ENCODE data around the gene MCM5. TPM values are rescaled to one million over a fixed set of nuclear protein-coding genes. Genes with fewer than 3 reads are reported as not detected.

The MCM5 gene
- total RNA-seq, 1 donor from 2014 or later, result 80.9 TPM

DNA sequence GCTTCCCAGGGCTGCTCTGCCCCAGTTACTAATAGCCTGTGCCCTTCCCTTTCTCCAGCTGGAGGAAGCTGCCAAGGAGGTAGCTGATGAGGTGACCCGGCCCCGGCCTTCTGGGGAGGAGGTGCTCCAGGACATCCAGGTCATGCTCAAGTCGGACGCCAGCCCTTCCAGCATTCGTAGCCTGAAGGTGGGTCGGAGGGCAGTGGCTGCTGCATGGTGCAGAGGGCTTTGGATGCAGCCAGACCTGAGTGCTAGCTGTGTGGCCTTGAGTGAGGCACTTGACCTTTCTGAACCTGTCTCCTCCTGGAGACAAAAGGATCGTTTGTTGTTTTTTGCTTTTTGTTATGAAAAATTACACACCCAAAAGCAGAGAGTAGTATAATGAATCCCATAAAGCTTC is 3.4 kb downstream of the MCM5 start:
- no peaks in the 10 kb centered on the region for H3K9me3 Mint-ChIP-seq (ENCODE audit: unreplicated experiment)
- peaks cover 11% of the 10 kb centered on the region for H3K27me3 Mint-ChIP-seq (ENCODE audit: unreplicated experiment)
- no peak for DNase-seq (ENCODE audit: low spot score)
- peaks cover 14% of the 10 kb centered on the region for H3K36me3 Mint-ChIP-seq (ENCODE audit: low read depth, unreplicated experiment)
- H3K4me1 Mint-ChIP-seq (ENCODE audit: unreplicated experiment), result peaks cover 30% of the 10 kb centered on the region
- no peak overlapping the region for H3K27ac Mint-ChIP-seq (ENCODE audit: unreplicated experiment)
- no peak overlapping the region for H3K4me3 Mint-ChIP-seq (ENCODE audit: unreplicated experiment)
- TF ChIP-seq, protein P1, sequence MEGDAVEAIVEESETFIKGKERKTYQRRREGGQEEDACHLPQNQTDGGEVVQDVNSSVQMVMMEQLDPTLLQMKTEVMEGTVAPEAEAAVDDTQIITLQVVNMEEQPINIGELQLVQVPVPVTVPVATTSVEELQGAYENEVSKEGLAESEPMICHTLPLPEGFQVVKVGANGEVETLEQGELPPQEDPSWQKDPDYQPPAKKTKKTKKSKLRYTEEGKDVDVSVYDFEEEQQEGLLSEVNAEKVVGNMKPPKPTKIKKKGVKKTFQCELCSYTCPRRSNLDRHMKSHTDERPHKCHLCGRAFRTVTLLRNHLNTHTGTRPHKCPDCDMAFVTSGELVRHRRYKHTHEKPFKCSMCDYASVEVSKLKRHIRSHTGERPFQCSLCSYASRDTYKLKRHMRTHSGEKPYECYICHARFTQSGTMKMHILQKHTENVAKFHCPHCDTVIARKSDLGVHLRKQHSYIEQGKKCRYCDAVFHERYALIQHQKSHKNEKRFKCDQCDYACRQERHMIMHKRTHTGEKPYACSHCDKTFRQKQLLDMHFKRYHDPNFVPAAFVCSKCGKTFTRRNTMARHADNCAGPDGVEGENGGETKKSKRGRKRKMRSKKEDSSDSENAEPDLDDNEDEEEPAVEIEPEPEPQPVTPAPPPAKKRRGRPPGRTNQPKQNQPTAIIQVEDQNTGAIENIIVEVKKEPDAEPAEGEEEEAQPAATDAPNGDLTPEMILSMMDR (IDR thresholded peaks at IDR 0.05; ENCODE audit: unreplicated experiment), result no peak

- H3K27me3 Mint-ChIP-seq (ENCODE audit: unreplicated experiment), result peaks cover 12% of the 10 kb centered on the region
- DNase-seq (ENCODE audit: low spot score), result no peak
- peaks cover 14% of the 10 kb centered on the region for H3K36me3 Mint-ChIP-seq (ENCODE audit: low read depth, unreplicated experiment)
- TF ChIP-seq, protein P1 (IDR thresholded peaks at IDR 0.05; ENCODE audit: unreplicated experiment), result no peak
- no peak overlapping the region for H3K4me3 Mint-ChIP-seq (ENCODE audit: unreplicated experiment)
- peaks cover 30% of the 10 kb centered on the region for H3K4me1 Mint-ChIP-seq (ENCODE audit: unreplicated experiment)
- H3K9me3 Mint-ChIP-seq (ENCODE audit: unreplicated experiment), result no peaks in the 10 kb centered on the region
- no peak overlapping the region for H3K27ac Mint-ChIP-seq (ENCODE audit: unreplicated experiment)
These were observed 4.2 kb downstream of the MCM5 start for GRCh38 chr22:35404176-35404575.

DNA sequence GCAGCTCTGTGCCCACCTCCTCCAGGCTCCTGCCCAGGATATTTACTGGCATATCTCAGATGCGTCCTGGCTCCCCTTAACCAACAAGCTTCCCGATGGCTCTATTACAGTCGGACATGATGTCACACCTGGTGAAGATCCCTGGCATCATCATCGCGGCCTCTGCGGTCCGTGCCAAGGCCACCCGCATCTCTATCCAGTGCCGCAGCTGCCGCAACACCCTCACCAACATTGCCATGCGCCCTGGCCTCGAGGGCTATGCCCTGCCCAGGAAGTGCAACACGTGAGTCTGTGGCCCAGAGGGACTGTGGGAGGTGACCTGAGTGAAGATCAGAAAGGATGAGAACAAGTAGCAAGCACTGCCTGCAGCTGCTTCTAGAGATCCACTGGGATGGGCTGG is 6.5 kb downstream of the MCM5 start:
- H3K9me3 Mint-ChIP-seq (ENCODE audit: unreplicated experiment), result no peaks in the 10 kb centered on the region
- DNase-seq (ENCODE audit: low spot score), result no peak
- H3K4me3 Mint-ChIP-seq (ENCODE audit: unreplicated experiment), result no peak overlapping the region
- no peak overlapping the region for H3K27ac Mint-ChIP-seq (ENCODE audit: unreplicated experiment)
- H3K36me3 Mint-ChIP-seq (ENCODE audit: low read depth, unreplicated experiment), result peaks cover 29% of the 10 kb centered on the region
- H3K4me1 Mint-ChIP-seq (ENCODE audit: unreplicated experiment), result peaks cover 27% of the 10 kb centered on the region
- TF ChIP-seq, protein P1 (IDR thresholded peaks at IDR 0.05; ENCODE audit: unreplicated experiment), result no peak
- H3K27me3 Mint-ChIP-seq (ENCODE audit: unreplicated experiment), result peaks cover 6% of the 10 kb centered on the region

DNA sequence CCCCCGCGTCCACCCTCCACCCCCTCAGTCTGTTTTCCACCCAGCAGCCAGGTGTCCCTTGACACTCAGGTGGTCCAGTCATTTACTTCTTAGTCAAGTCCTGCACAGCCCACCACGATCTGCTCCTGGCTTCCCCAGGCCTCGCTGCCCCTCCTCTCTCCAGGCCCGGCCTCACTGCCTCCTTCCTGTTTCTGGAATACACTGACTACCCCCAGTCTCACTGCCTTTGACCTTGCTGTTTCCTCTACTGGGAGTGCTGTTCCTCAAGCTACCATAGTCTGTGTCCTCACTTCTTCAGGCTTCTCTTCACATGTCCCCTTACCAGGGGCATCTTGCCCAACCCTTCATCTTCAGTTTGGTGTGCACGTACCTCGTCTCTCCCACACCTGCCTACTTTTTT is 7.4 kb downstream of the MCM5 start:
- TF ChIP-seq, protein P1 (IDR thresholded peaks at IDR 0.05; ENCODE audit: unreplicated experiment), result no peak
- peaks cover 24% of the 10 kb centered on the region for H3K4me1 Mint-ChIP-seq (ENCODE audit: unreplicated experiment)
- H3K9me3 Mint-ChIP-seq (ENCODE audit: unreplicated experiment), result no peaks in the 10 kb centered on the region
- H3K27ac Mint-ChIP-seq (ENCODE audit: unreplicated experiment), result no peak overlapping the region
- H3K4me3 Mint-ChIP-seq (ENCODE audit: unreplicated experiment), result peak overlapping the region; percentile 51
- DNase-seq (ENCODE audit: low spot score), result no peak
- H3K36me3 Mint-ChIP-seq (ENCODE audit: low read depth, unreplicated experiment), result peaks cover 36% of the 10 kb centered on the region
- peaks cover 6% of the 10 kb centered on the region for H3K27me3 Mint-ChIP-seq (ENCODE audit: unreplicated experiment)

- Mint-ChIP-seq H3K36me3 (ENCODE audit: low read depth, unreplicated experiment) (peaks cover 38% of the 10 kb centered on the region), H3K27me3 (ENCODE audit: unreplicated experiment) (peaks cover 7% of the 10 kb centered on the region), H3K9me3 (ENCODE audit: unreplicated experiment) (no peaks in the 10 kb centered on the region), H3K27ac (ENCODE audit: unreplicated experiment) (peak overlapping the region; percentile 76), H3K4me3 (ENCODE audit: unreplicated experiment) (peak overlapping the region; percentile 28), H3K4me1 (ENCODE audit: unreplicated experiment) (peaks cover 20% of the 10 kb centered on the region)
- no peak for DNase-seq (ENCODE audit: low spot score)
- TF ChIP-seq, protein P1 (IDR thresholded peaks at IDR 0.05; ENCODE audit: unreplicated experiment), result no peak
These were observed 10.1 kb downstream of the MCM5 start for GRCh38 chr22:35409783-35410662.
